ENCODE measurements around the gene SYNJ2. TPM values are rescaled to one million over a fixed set of nuclear protein-coding genes. Genes with fewer than 3 reads are reported as not detected.

The SYNJ2 gene
- total and polyA plus RNA-seq, 5 donors from 2014 or later, result 6.4 to 46.3 (median 10.3) TPM

GRCh38 chr6:158026901-158027589 is 45.4 kb downstream of the SYNJ2 start:
- ATAC-seq (ENCODE audit: low read depth in 2 of 2), result no peak
- DNase-seq, result no peak
- H3K4me3 Mint-ChIP-seq, result peak overlapping the region; percentile 45 to 88 (median 78)

GRCh38 chr6:158027590-158028285 is 46.1 kb downstream of the SYNJ2 start:
- DNase-seq (no peak), ATAC-seq (ENCODE audit: low read depth in 2 of 2) (no peak)
- Histone ChIP-seq H3K4me1 (ENCODE audit: control insufficient read depth, insufficient read depth, low read length, poor library complexity, severe bottlenecking) (peaks cover 29% of the 10 kb centered on the region), H3K27ac (ENCODE audit: insufficient read depth, low read length, poor library complexity, severe bottlenecking) (no peak overlapping the region), H3K9me3 (ENCODE audit: control insufficient read depth in 2 of 2, low read length in 2 of 2) (no peaks in the 10 kb centered on the region), H3K27me3 (ENCODE audit: control insufficient read depth, insufficient read depth, low read length) (no peaks in the 10 kb centered on the region), H3K4me3 (ENCODE audit: low read depth, low read length) (no peak overlapping the region), H3K36me3 (ENCODE audit: control insufficient read depth, insufficient read depth, low read length) (no peaks in the 10 kb centered on the region)
- Mint-ChIP-seq H3K27me3 (no peaks in the 10 kb centered on the region), H3K9me3 (no peaks in the 10 kb centered on the region), H3K36me3 (peaks cover 16% of the 10 kb centered on the region), H3K4me3 (peak overlapping the region in 1 of 4 donors; percentile 13), H3K4me1 (peaks cover 4 to 39% (median 27%) of the 10 kb centered on the region in 4 donors), H3K27ac (peak overlapping the region in 1 of 3 donors; percentile 89)

More at GRCh38 chr6:158026901-158027589, 45.4 kb downstream of the SYNJ2 start:
- H3K9me3 ChIP-seq (ENCODE audit: control insufficient read depth in 2 of 2, low read length in 2 of 2), result no peaks in the 10 kb centered on the region
- H3K27ac ChIP-seq (ENCODE audit: insufficient read depth, low read length, poor library complexity, severe bottlenecking), result peak overlapping the region; percentile 73
- H3K4me1 ChIP-seq (ENCODE audit: control insufficient read depth, insufficient read depth, low read length, poor library complexity, severe bottlenecking), result peaks cover 27% of the 10 kb centered on the region
- peaks cover 4 to 39% (median 27%) of the 10 kb centered on the region in 4 donors for H3K4me1 Mint-ChIP-seq
- H3K9me3 Mint-ChIP-seq, result no peaks in the 10 kb centered on the region
- no peaks in the 10 kb centered on the region for H3K27me3 ChIP-seq (ENCODE audit: control insufficient read depth, insufficient read depth, low read length)
- H3K36me3 Mint-ChIP-seq, result peaks cover 16% of the 10 kb centered on the region
- H3K27ac Mint-ChIP-seq, result peak overlapping the region; percentile 91 to 96 (median 95)
- H3K36me3 ChIP-seq (ENCODE audit: control insufficient read depth, insufficient read depth, low read length), result no peaks in the 10 kb centered on the region
- no peaks in the 10 kb centered on the region for H3K27me3 Mint-ChIP-seq
- H3K4me3 ChIP-seq (ENCODE audit: low read depth, low read length), result no peak overlapping the region

GRCh38 chr6:158028421-158028820 is 46.8 kb downstream of the SYNJ2 start:
- Histone ChIP-seq H3K36me3 (ENCODE audit: control insufficient read depth, insufficient read depth, low read length) (no peaks in the 10 kb centered on the region), H3K27me3 (ENCODE audit: control insufficient read depth, insufficient read depth, low read length) (no peaks in the 10 kb centered on the region), H3K27ac (ENCODE audit: insufficient read depth, low read length, poor library complexity, severe bottlenecking) (no peak overlapping the region), H3K9me3 (ENCODE audit: control insufficient read depth in 2 of 2, low read length in 2 of 2) (no peaks in the 10 kb centered on the region), H3K4me3 (ENCODE audit: low read depth, low read length) (no peak overlapping the region), H3K4me1 (ENCODE audit: control insufficient read depth, insufficient read depth, low read length, poor library complexity, severe bottlenecking) (peaks cover 29% of the 10 kb centered on the region)
- Mint-ChIP-seq H3K4me3 (no peak overlapping the region), H3K36me3 (peaks cover 16% of the 10 kb centered on the region), H3K9me3 (no peaks in the 10 kb centered on the region), H3K27me3 (no peaks in the 10 kb centered on the region), H3K4me1 (peaks cover 4 to 39% (median 24%) of the 10 kb centered on the region in 4 donors), H3K27ac (no peak overlapping the region)
- DNase-seq (no peak), ATAC-seq (ENCODE audit: low read depth in 2 of 2) (no peak)

GRCh38 chr6:158028876-158029275 is 47.2 kb downstream of the SYNJ2 start:
- Histone ChIP-seq H3K9me3 (ENCODE audit: control insufficient read depth in 2 of 2, low read length in 2 of 2) (no peaks in the 10 kb centered on the region), H3K4me1 (ENCODE audit: control insufficient read depth, insufficient read depth, low read length, poor library complexity, severe bottlenecking) (peaks cover 29% of the 10 kb centered on the region), H3K36me3 (ENCODE audit: control insufficient read depth, insufficient read depth, low read length) (no peaks in the 10 kb centered on the region), H3K4me3 (ENCODE audit: low read depth, low read length) (no peak overlapping the region), H3K27me3 (ENCODE audit: control insufficient read depth, insufficient read depth, low read length) (no peaks in the 10 kb centered on the region), H3K27ac (ENCODE audit: insufficient read depth, low read length, poor library complexity, severe bottlenecking) (no peak overlapping the region)
- Mint-ChIP-seq H3K27me3 (no peaks in the 10 kb centered on the region), H3K4me1 (peaks cover 4 to 39% (median 24%) of the 10 kb centered on the region in 4 donors), H3K27ac (no peak overlapping the region), H3K9me3 (no peaks in the 10 kb centered on the region), H3K4me3 (no peak overlapping the region), H3K36me3 (peaks cover 19% of the 10 kb centered on the region)
- DNase-seq (no peak), ATAC-seq (ENCODE audit: low read depth in 2 of 2) (no peak)

- H3K27ac Mint-ChIP-seq, result peak overlapping the region; percentile 32 to 52 (median 51)
- Histone ChIP-seq H3K36me3 (ENCODE audit: control insufficient read depth, insufficient read depth, low read length) (no peaks in the 10 kb centered on the region), H3K4me3 (ENCODE audit: low read depth, low read length) (no peak overlapping the region), H3K9me3 (ENCODE audit: control insufficient read depth in 2 of 2, low read length in 2 of 2) (no peaks in the 10 kb centered on the region), H3K27me3 (ENCODE audit: control insufficient read depth, insufficient read depth, low read length) (no peaks in the 10 kb centered on the region), H3K4me1 (ENCODE audit: control insufficient read depth, insufficient read depth, low read length, poor library complexity, severe bottlenecking) (peaks cover 29% of the 10 kb centered on the region), H3K27ac (ENCODE audit: insufficient read depth, low read length, poor library complexity, severe bottlenecking) (no peak overlapping the region)
- ATAC-seq (ENCODE audit: low read depth in 2 of 2) (no peak), DNase-seq (no peak)
- H3K4me1 Mint-ChIP-seq, result peaks cover 4 to 39% (median 24%) of the 10 kb centered on the region in 4 donors
- peaks cover 28% of the 10 kb centered on the region for H3K36me3 Mint-ChIP-seq
- no peaks in the 10 kb centered on the region for H3K9me3 Mint-ChIP-seq
- no peak overlapping the region for H3K4me3 Mint-ChIP-seq
- no peaks in the 10 kb centered on the region for H3K27me3 Mint-ChIP-seq
Measured at GRCh38 chr6:158029668-158030230, 48.1 kb downstream of the SYNJ2 start.

- H3K27ac Mint-ChIP-seq, result peak overlapping the region; percentile 80 to 91 (median 83)
- Histone ChIP-seq H3K4me1 (ENCODE audit: control insufficient read depth, insufficient read depth, low read length, poor library complexity, severe bottlenecking) (peaks cover 29% of the 10 kb centered on the region), H3K27me3 (ENCODE audit: control insufficient read depth, insufficient read depth, low read length) (no peaks in the 10 kb centered on the region), H3K4me3 (ENCODE audit: low read depth, low read length) (no peak overlapping the region), H3K36me3 (ENCODE audit: control insufficient read depth, insufficient read depth, low read length) (no peaks in the 10 kb centered on the region), H3K9me3 (ENCODE audit: control insufficient read depth in 2 of 2, low read length in 2 of 2) (no peaks in the 10 kb centered on the region), H3K27ac (ENCODE audit: insufficient read depth, low read length, poor library complexity, severe bottlenecking) (no peak overlapping the region)
- peak overlapping the region in 1 of 4 donors; percentile 68 for H3K4me3 Mint-ChIP-seq
- no peaks in the 10 kb centered on the region for H3K9me3 Mint-ChIP-seq
- DNase-seq, result no peak
- peaks cover 4 to 36% (median 26%) of the 10 kb centered on the region in 4 donors for H3K4me1 Mint-ChIP-seq
- ATAC-seq (ENCODE audit: low read depth in 2 of 2), result no peak
- peaks cover 35% of the 10 kb centered on the region for H3K36me3 Mint-ChIP-seq
- no peaks in the 10 kb centered on the region for H3K27me3 Mint-ChIP-seq
Measured at GRCh38 chr6:158030380-158031300, 49.0 kb downstream of the SYNJ2 start.

Measured in CD4-positive, CD25-positive, alpha-beta regulatory T cell (primary cell).